SK-N-SH (cell line): ENCODE data around the gene BOD1. TPM values are rescaled to one million over a fixed set of nuclear protein-coding genes. Genes with fewer than 3 reads are reported as not detected.

Source experiments
- CTCF ChIA-PET: fragments of 300-600, 350-600 bp; formaldehyde crosslinking; extraction: SDS; loops from one replicate; lab custom pipeline; 2021; lab: Yijun Ruan, JAX
- POLR2A ChIA-PET: fragments of 350-600 bp; sonication (Branson Sonifier 250); formaldehyde crosslinking; extraction: SDS; loops from one replicate; lab custom pipeline; 2020; ENCODE audit warnings: antibody characterized with exemption, inconsistent platforms; lab: Yijun Ruan, JAX
- DNase-seq: peaks from one replicate; pipeline ENCODE4 v3.0.0; 2012
- H2AFZ ChIP-seq: fragments of 200-600 bp; sonication (generic); 2 replicates; pipeline ENCODE4 v1.8.1; 2016; ENCODE audit warnings: antibody characterized with exemption, mild to moderate bottlenecking, low read depth
- H3F3A ChIP-seq: fragments of 200-600 bp; sonication (generic); replicated peaks from 2 replicates; pipeline ENCODE3; 2016; ENCODE audit warnings: antibody characterized with exemption, mild to moderate bottlenecking; ENCODE audit not compliant: insufficient read depth
- H3K27ac ChIP-seq, 2 experiments: fragments of 200-500 bp in 1 of 2; fragments of 200-600 bp in 1 of 2; sonication (Bioruptor generic) in 1 of 2; sonication (generic), shearing (Covaris generic) in 1 of 2; 2 replicates each; pipeline versions ENCODE4 v1.5.1 to v1.6.1; 2014 to 2016; ENCODE audit warnings: low read depth in 2 of 2, inconsistent platforms in 1 of 2, low read length in 1 of 2, mild to moderate bottlenecking in 1 of 2, mixed read lengths in 1 of 2
- H3K27me3 ChIP-seq: fragments of 200-600 bp; sonication (generic), shearing (Covaris generic); 2 replicates; pipeline ENCODE4 v1.6.1; 2016; ENCODE audit warnings: mixed run types; ENCODE audit not compliant: insufficient read depth
- H3K36me3 ChIP-seq, 2 experiments: fragments of 200-500 bp in 1 of 2; fragments of 200-600 bp in 1 of 2; sonication (Bioruptor generic) in 1 of 2; sonication (generic) in 1 of 2; replicated peaks in 1 of 2; 2 replicates each; pipeline versions ENCODE3 to v1.5.1; 2014 to 2016; ENCODE audit warnings: low read length in 1 of 2, mild to moderate bottlenecking in 1 of 2; ENCODE audit not compliant: insufficient read depth in 2 of 2, control insufficient read depth in 1 of 2
- H3K4me1 ChIP-seq, 2 experiments: fragments of 200-500 bp in 1 of 2; fragments of 200-600 bp in 1 of 2; sonication (Bioruptor generic) in 1 of 2; sonication (generic), shearing (Covaris generic) in 1 of 2; 2 replicates each; pipeline versions ENCODE4 v1.5.1 to v1.6.1; 2014 to 2016; ENCODE audit warnings: low read depth in 1 of 2, low read length in 1 of 2, mixed run types in 1 of 2; ENCODE audit not compliant: insufficient read depth in 2 of 2, control insufficient read depth in 1 of 2
- H3K4me2 ChIP-seq: fragments of 200-600 bp; sonication (generic), shearing (Covaris generic); 2 replicates; pipeline ENCODE4 v1.6.1; 2017; ENCODE audit warnings: mixed run types
- H3K4me3 ChIP-seq, 2 experiments: fragments of 200-500 bp in 1 of 2; fragments of 200-600 bp in 1 of 2; sonication (Bioruptor generic) in 1 of 2; sonication (generic), shearing (Covaris generic) in 1 of 2; 2 replicates each; pipeline versions ENCODE4 v1.5.1 to v1.8.1; 2014 to 2016; ENCODE audit warnings: low read depth in 2 of 2, inconsistent platforms in 1 of 2, low read length in 1 of 2, mild to moderate bottlenecking in 1 of 2, mixed read lengths in 1 of 2, moderate library complexity in 1 of 2
- H3K79me2 ChIP-seq: fragments of 200-600 bp; sonication (generic); 2 replicates; pipeline ENCODE4 v1.8.1; 2017; ENCODE audit warnings: mild to moderate bottlenecking; ENCODE audit not compliant: insufficient read depth
- H3K9ac ChIP-seq: fragments of 200-600 bp; sonication (generic); 2 replicates; pipeline ENCODE4 v1.6.1; 2017; ENCODE audit warnings: mixed run types
- H3K9me2 ChIP-seq: fragments of 200-600 bp; sonication (generic); 2 replicates; pipeline ENCODE4 v1.6.1; 2017; ENCODE audit warnings: mixed run types
- H3K9me3 ChIP-seq: fragments of 200-600 bp; sonication (generic); 2 replicates; pipeline ENCODE4 v1.6.1; 2017; ENCODE audit warnings: mixed run types, mild to moderate bottlenecking, moderate library complexity
- H4K20me1 ChIP-seq: fragments of 200-600 bp; sonication (generic); 2 replicates; pipeline ENCODE4 v1.6.1; 2017; ENCODE audit warnings: mild to moderate bottlenecking, mixed run types; ENCODE audit not compliant: insufficient read depth
- ELF1 ChIP-seq: IDR thresholded peaks from 2 replicates; pipeline ENCODE4 v1.4.0; 2012
- GATA2 ChIP-seq: sonication (generic); formaldehyde crosslinking; IDR thresholded peaks from 2 replicates; pipeline ENCODE4 v1.5.0; 2020; ENCODE audit warnings: mild to moderate bottlenecking, missing genetic modification reagents
- JUND ChIP-seq: IDR thresholded peaks from 2 replicates; pipeline ENCODE4 v1.4.0; 2012
- NFIC ChIP-seq: IDR thresholded peaks from 2 replicates; pipeline ENCODE4 v1.4.0; 2012; ENCODE audit warnings: borderline replicate concordance
- PBX3 ChIP-seq: IDR thresholded peaks from 2 replicates; pipeline ENCODE4; 2012
- RAD21 ChIP-seq: IDR thresholded peaks from 2 replicates; pipeline ENCODE4 v1.6.1; 2012; ENCODE audit warnings: mild to moderate bottlenecking, low read length
- RCOR1 ChIP-seq: fragments of 150-350 bp; IDR thresholded peaks from 2 replicates; pipeline ENCODE4 v1.6.1; 2017; ENCODE audit warnings: antibody characterized with exemption, low read length
- RFX5 ChIP-seq: IDR thresholded peaks from 2 replicates; pipeline ENCODE4 v1.6.1; 2012; ENCODE audit warnings: mild to moderate bottlenecking, improper control_type of control experiment, low read length
- TAF1 ChIP-seq: IDR thresholded peaks from 2 replicates; pipeline ENCODE4 v1.6.1; 2012; ENCODE audit warnings: low read depth, mild to moderate bottlenecking, low read length, moderate library complexity, borderline replicate concordance
- USF1 ChIP-seq: IDR thresholded peaks from 2 replicates; pipeline ENCODE4 v1.4.0; 2012; ENCODE audit warnings: low read depth, borderline replicate concordance
- WGBS: methylation state at CpG from one replicate; pipeline ENCODE4 v1.1.6; 2017; ENCODE audit warnings: low lambda C conversion rate; 5-methylcytosine and 5-hydroxymethylcytosine counted together
- polyA plus RNA-seq, 3 experiments: library from polyadenylated mRNA; depleted of rRNA; stranded (reverse); fragments of >200 nt; gene quantifications; 2 replicates each; pipeline ENCODE4 v1.2.3, GENCODE V29; 2012
- TF ChIP-seq, protein P1 (sequence below): fragments of 200-600 bp; sonication (generic); IDR thresholded peaks from 2 replicates; pipeline ENCODE4 v1.6.1; 2017; ENCODE audit warnings: antibody characterized with exemption, mild to moderate bottlenecking, moderate library complexity

Gene BOD1
- polyA plus RNA-seq, 1 of the 3 experiments (the other 2 are of a cell fraction): 45.3 TPM

DNA sequence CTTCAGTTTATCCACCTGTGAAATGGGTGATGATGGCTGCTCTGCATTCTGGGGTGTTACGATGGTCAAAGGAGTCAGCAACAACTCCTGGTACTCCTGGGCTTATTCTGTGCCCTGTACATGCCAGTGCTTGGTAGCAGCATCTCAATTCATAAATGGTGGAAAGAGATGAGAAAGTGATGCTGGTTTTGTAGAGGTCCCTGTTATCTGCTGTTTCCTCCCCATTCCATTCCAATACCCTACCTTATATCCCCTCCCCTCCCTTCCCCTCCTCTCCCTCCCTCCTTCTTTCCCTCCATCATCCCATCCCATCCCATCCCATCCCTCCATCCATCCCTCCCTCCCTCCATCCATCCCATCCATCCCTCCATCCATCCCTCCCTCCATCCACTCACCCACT is 19.1 kb downstream of the BOD1 start:
- no peak for DNase-seq
- H3K4me3 ChIP-seq: no peak overlapping the region
- H3K4me1 ChIP-seq: no peaks in the 10 kb centered on the region
- TF ChIP-seq RAD21 (no peak), ELF1 (no peak), USF1 (no peak), TAF1 (no peak), RFX5 (no peak), JUND (no peak), NFIC (no peak), RCOR1 (no peak)
- POLR2A ChIA-PET: no interaction called here
- WGBS: 100% methylated on average over 1 of the region's 1 CpG
- no peaks in the 10 kb centered on the region for H3K27me3 ChIP-seq
- no peak overlapping the region for H3K4me2 ChIP-seq
- H3F3A ChIP-seq: no peaks in the 10 kb centered on the region
- no peaks in the 10 kb centered on the region for H4K20me1 ChIP-seq
- no peak overlapping the region for H3K9ac ChIP-seq
- no peak overlapping the region for H2AFZ ChIP-seq
- H3K9me3 ChIP-seq: no peaks in the 10 kb centered on the region
- H3K36me3 ChIP-seq: no peaks in the 10 kb centered on the region
- CTCF ChIA-PET: interaction anchor here (1.0 to 4.6 kb wide), 3 partner anchors 15 to 376 kb away, joined by 3 to 19 read pairs (median 3); no protein-coding TSS in a partner anchor
- H3K9me2 ChIP-seq: no peaks in the 10 kb centered on the region
- H3K27ac ChIP-seq: no peak overlapping the region
- H3K79me2 ChIP-seq: no peaks in the 10 kb centered on the region

DNA sequence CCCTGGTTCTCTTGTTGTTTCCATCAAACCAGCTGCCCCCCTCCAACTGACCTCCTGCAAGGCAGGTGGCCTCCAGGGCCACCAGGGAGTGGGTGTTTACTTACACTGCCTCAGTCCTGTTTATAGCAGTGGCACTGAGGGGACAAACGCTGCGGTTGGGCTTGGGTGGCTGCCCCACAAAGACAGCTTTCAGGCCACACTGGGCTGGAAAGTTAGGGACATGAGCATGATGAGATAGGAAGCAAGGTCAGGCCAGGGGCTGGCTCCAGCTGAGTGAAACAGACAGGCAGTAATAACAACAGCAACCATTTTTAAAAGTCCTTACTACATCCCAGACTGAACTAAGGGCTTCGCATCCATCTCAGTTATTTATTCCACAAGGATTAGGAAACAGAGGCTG is 20.6 kb downstream of the BOD1 start:
- Histone ChIP-seq H3K27me3 (no peaks in the 10 kb centered on the region), H3K4me3 (no peak overlapping the region), H3K9me2 (no peaks in the 10 kb centered on the region), H2AFZ (no peak overlapping the region), H3K79me2 (no peaks in the 10 kb centered on the region), H3K9ac (no peak overlapping the region), H3K27ac (no peak overlapping the region), H3K4me1 (no peaks in the 10 kb centered on the region), H3K4me2 (no peak overlapping the region), H3K9me3 (peaks cover 4% of the 10 kb centered on the region; the same call in 1 of the 2 replicates), H4K20me1 (no peaks in the 10 kb centered on the region), H3F3A (no peaks in the 10 kb centered on the region), H3K36me3 (no peaks in the 10 kb centered on the region)
- 85% methylated on average over 3 of the region's 3 CpGs for WGBS
- TF ChIP-seq GATA2 (no peak), ELF1 (no peak), TAF1 (no peak), PBX3 (no peak)
- TF ChIP-seq, protein P1, sequence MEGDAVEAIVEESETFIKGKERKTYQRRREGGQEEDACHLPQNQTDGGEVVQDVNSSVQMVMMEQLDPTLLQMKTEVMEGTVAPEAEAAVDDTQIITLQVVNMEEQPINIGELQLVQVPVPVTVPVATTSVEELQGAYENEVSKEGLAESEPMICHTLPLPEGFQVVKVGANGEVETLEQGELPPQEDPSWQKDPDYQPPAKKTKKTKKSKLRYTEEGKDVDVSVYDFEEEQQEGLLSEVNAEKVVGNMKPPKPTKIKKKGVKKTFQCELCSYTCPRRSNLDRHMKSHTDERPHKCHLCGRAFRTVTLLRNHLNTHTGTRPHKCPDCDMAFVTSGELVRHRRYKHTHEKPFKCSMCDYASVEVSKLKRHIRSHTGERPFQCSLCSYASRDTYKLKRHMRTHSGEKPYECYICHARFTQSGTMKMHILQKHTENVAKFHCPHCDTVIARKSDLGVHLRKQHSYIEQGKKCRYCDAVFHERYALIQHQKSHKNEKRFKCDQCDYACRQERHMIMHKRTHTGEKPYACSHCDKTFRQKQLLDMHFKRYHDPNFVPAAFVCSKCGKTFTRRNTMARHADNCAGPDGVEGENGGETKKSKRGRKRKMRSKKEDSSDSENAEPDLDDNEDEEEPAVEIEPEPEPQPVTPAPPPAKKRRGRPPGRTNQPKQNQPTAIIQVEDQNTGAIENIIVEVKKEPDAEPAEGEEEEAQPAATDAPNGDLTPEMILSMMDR: no peak
- DNase-seq: no peak
- CTCF ChIA-PET: interaction anchor here (2.2 to 4.6 kb wide), 2 partner anchors 20 to 23 kb away, joined by 6 to 19 read pairs; no protein-coding TSS in a partner anchor
- POLR2A ChIA-PET: interaction anchor here (1.1 kb wide), 1 partner anchor 368 kb away, joined by 3 read pairs; no protein-coding TSS in a partner anchor
